MCF 10A (cell line): ENCODE results near the gene ASPRV1. TPM values are rescaled to one million over a fixed set of nuclear protein-coding genes. Genes with fewer than 3 reads are reported as not detected.

Experiments
- BruUV-seq: library from RNA; stranded (reverse); fragments of 400-500 nt; replicated peaks from 2 replicates; lab custom pipeline; 2021; lab: Mats Ljungman, UMichigan
- CTCF ChIA-PET: fragments of 300-600 bp; sonication (Branson Sonifier 250); formaldehyde crosslinking; extraction: SDS; loops from one replicate; lab custom pipeline; 2021; ENCODE audit warnings: antibody characterized with exemption, inconsistent platforms; lab: Yijun Ruan, JAX
- POLR2A ChIA-PET: fragments of 300-600, 350-650 bp; sonication (Branson Sonifier 250); formaldehyde crosslinking; extraction: SDS; loops from one replicate; lab custom pipeline; 2020; ENCODE audit warnings: antibody characterized with exemption, inconsistent platforms; lab: Yijun Ruan, JAX
- DNase-seq: peaks from one replicate; pipeline ENCODE4 v3.0.0-alpha.2; 2018; ENCODE audit not compliant: unreplicated experiment
- H3K27ac Mint-ChIP-seq: one replicate; pipeline ENCODE4 v1.8.0; 2022; ENCODE audit warnings: mild to moderate bottlenecking, low read depth, mixed read lengths; ENCODE audit not compliant: unreplicated experiment
- H3K27me3 Mint-ChIP-seq: one replicate; pipeline ENCODE4 v1.8.0; 2022; ENCODE audit warnings: mixed read lengths; ENCODE audit not compliant: insufficient read depth, unreplicated experiment
- H3K36me3 Mint-ChIP-seq: one replicate; pipeline ENCODE4 v1.8.0; 2022; ENCODE audit warnings: mild to moderate bottlenecking, moderate library complexity, mixed read lengths; ENCODE audit not compliant: insufficient read depth, unreplicated experiment
- H3K4me1 Mint-ChIP-seq: one replicate; pipeline ENCODE4 v1.8.0; 2022; ENCODE audit warnings: mixed read lengths; ENCODE audit not compliant: insufficient read depth, unreplicated experiment
- H3K4me3 Mint-ChIP-seq: one replicate; pipeline ENCODE4 v1.8.0; 2022; ENCODE audit warnings: mild to moderate bottlenecking, moderate library complexity, mixed read lengths; ENCODE audit not compliant: unreplicated experiment
- H3K9me3 Mint-ChIP-seq: one replicate; pipeline ENCODE4 v1.8.0; 2022; ENCODE audit warnings: mixed read lengths; ENCODE audit not compliant: unreplicated experiment
- intact Hi-C: fragments of 100-400 bp; cut with micrococcal nuclease; formaldehyde crosslinking; loops from 2 replicates; pipeline ENCODE4 v1.14.1; 2022
- total RNA-seq: library from RNA; stranded (reverse); gene quantifications from 2 replicates; pipeline ENCODE4 v1.2.3, GENCODE V29; 2022
- TF ChIP-seq, protein P1 (sequence below): fragments of 200-600 bp; IDR thresholded peaks from one replicate; pipeline ENCODE4 v1.8.0; 2022; ENCODE audit warnings: antibody characterized with exemption, mild to moderate bottlenecking; ENCODE audit not compliant: unreplicated experiment

The ASPRV1 gene
- total RNA-seq, 1 experiment from 2014 or later = 0.23 TPM

DNA sequence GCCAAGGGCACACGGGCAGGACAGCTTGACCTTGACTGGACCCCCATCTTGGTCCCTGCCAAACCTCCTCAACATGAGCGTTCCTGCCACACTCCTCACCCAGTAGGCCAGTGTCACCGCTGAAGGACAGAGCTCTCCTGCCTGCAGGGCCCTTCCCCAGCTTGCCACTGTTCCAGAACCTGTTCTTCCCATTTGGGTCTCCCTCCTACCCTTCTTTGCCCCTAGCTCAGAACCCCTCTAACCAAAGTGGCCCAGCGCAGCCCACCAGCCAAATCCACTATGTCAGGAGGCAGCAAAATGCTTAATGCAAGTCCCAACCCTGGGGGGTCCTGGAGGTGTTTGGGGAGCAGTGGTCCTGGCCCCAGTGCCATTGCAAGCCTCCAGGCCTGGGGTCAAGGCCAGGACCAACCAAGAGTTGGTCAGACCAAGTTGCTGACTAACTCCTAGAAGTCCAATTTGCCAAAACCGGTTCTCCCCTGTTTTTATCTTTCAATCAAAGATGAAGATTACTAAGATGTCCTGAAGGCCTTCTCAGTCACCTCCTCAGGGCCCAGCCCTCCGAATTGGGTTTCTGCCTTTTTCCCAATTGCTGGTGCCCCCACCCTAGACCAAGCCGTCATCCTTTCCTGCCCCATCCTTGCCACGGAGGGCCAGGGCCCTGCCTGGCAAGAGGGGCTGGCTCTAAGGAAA is 4.5 kb upstream of the ASPRV1 start:
- ChIA-PET CTCF (no interaction called here), POLR2A (no interaction called here)
- Mint-ChIP-seq H3K4me3 (no peak overlapping the region), H3K27ac (no peak overlapping the region), H3K9me3 (no peaks in the 10 kb centered on the region), H3K4me1 (peaks cover 6% of the 10 kb centered on the region), H3K27me3 (no peaks in the 10 kb centered on the region), H3K36me3 (no peaks in the 10 kb centered on the region)
- no peak for DNase-seq
- no TSS peak for BruUV-seq
- intact Hi-C loops = no loop called here
- TF ChIP-seq, protein P1, sequence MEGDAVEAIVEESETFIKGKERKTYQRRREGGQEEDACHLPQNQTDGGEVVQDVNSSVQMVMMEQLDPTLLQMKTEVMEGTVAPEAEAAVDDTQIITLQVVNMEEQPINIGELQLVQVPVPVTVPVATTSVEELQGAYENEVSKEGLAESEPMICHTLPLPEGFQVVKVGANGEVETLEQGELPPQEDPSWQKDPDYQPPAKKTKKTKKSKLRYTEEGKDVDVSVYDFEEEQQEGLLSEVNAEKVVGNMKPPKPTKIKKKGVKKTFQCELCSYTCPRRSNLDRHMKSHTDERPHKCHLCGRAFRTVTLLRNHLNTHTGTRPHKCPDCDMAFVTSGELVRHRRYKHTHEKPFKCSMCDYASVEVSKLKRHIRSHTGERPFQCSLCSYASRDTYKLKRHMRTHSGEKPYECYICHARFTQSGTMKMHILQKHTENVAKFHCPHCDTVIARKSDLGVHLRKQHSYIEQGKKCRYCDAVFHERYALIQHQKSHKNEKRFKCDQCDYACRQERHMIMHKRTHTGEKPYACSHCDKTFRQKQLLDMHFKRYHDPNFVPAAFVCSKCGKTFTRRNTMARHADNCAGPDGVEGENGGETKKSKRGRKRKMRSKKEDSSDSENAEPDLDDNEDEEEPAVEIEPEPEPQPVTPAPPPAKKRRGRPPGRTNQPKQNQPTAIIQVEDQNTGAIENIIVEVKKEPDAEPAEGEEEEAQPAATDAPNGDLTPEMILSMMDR = no peak

DNA sequence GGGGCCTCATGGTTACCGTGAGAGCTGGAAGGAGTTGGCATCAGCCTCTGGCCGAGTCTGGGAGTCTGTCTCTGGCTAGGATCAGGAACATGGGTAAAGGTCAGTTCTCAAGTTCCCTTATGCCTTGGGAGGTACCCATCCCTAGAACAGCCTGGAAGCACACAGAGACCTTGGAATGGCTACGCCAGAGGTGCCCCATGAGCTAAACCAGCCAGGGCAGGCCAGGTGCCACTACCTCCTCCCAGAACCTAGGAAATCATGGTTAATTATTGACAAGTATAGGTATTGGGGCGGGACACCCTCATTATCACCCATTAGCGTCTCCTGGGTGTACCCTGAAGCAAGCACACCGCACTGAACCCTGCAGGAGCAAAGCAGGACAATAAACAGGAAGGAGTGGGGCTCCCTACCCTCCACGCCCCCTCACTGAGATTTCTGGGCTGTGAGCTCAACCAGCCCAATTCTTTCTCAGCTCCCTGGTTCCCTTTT is 3.0 kb upstream of the ASPRV1 start:
- DNase-seq = no peak
- H3K9me3 Mint-ChIP-seq = no peaks in the 10 kb centered on the region
- intact Hi-C loops = no loop called here
- ChIA-PET POLR2A (interaction anchor here (1.0 kb wide), 1 partner anchor 9 kb away, joined by 4 read pairs; no protein-coding TSS in a partner anchor), CTCF (interaction anchor here (1.2 kb wide), 1 partner anchor 9 kb away, joined by 3 read pairs; no protein-coding TSS in a partner anchor)
- TF ChIP-seq, protein P1 = no peak
- H3K4me3 Mint-ChIP-seq = no peak overlapping the region
- no peaks in the 10 kb centered on the region for H3K36me3 Mint-ChIP-seq
- H3K27ac Mint-ChIP-seq = no peak overlapping the region
- no peaks in the 10 kb centered on the region for H3K27me3 Mint-ChIP-seq
- H3K4me1 Mint-ChIP-seq = no peaks in the 10 kb centered on the region
- no TSS peak for BruUV-seq

DNA sequence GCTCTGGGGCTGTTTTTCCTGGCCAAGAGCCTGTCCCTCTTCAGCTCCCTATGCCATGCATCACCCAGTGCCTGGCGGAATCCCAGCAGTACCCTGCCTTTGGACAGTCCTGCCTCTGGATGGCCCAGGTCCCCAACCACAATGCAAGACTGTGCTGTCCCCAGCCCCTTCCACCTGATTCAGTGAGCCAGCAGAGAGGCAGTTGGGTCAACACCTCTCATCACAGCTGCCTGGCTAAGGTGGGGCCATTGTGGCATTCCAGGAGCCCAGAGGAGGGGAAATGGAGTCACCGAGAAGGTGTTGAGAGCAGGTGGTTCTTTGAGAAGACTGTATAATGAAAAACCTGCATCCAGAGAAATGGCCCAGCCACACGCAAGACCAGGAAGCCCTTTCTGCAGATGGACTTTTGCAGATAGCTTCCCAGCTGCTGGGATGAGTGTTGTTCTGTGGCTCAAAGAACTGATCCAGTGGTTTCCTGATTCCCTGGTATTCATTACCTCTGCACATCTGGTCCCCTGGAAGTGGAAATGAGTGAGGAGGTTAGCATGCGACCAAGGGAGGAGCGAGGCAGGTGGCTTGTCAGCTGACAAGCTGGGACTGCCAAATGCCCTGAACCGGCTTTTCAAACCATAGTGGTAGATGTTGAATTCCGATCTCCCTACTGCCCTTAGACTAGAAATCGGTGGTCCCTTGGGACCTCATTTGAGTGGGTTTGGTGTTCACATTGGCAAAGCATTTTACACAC is 1.7 kb upstream of the ASPRV1 start:
- DNase-seq = no peak
- intact Hi-C loops = no loop called here

More for the DNA sequence above, 1.7 kb upstream of the ASPRV1 start:
- no peaks in the 10 kb centered on the region for H3K27me3 Mint-ChIP-seq
- ChIA-PET POLR2A (interaction anchor here (0.8 kb wide), 1 partner anchor 11 kb away, joined by 3 read pairs; no protein-coding TSS in a partner anchor), CTCF (interaction anchor here (0.6 to 1.2 kb wide), 4 partner anchors 8 to 1591 kb away, joined by 3 read pairs; no protein-coding TSS in a partner anchor)
- no peak overlapping the region for H3K27ac Mint-ChIP-seq
- BruUV-seq = no TSS peak
- TF ChIP-seq, protein P1 = no peak
- no peaks in the 10 kb centered on the region for H3K36me3 Mint-ChIP-seq
- no peaks in the 10 kb centered on the region for H3K9me3 Mint-ChIP-seq
- H3K4me3 Mint-ChIP-seq = no peak overlapping the region
- no peaks in the 10 kb centered on the region for H3K4me1 Mint-ChIP-seq
